WTC11 (cell line): ENCODE results near the gene LENG9.

Experiments
- CREB1 ChIP-seq: sonication (generic); formaldehyde crosslinking; IDR thresholded peaks from 2 replicates; pipeline ENCODE4 v1.8.0; 2023; ENCODE audit warnings: mild to moderate bottlenecking, missing genetic modification reagents
- CTCF ChIP-seq: fragments of 200-600 bp; IDR thresholded peaks from 2 replicates; pipeline ENCODE4 v1.8.0; 2022; ENCODE audit warnings: antibody characterized with exemption
- FOXP1 ChIP-seq: sonication (generic); formaldehyde crosslinking; IDR thresholded peaks from 2 replicates; pipeline ENCODE4 v1.8.0; 2022; ENCODE audit warnings: missing genetic modification reagents, mild to moderate bottlenecking, moderate library complexity, borderline replicate concordance
- HMGXB4 ChIP-seq: sonication (generic); formaldehyde crosslinking; IDR thresholded peaks from 2 replicates; pipeline ENCODE4 v1.8.1; 2023; ENCODE audit warnings: mild to moderate bottlenecking, moderate library complexity, missing genetic modification reagents
- JUN ChIP-seq: sonication (generic); formaldehyde crosslinking; IDR thresholded peaks from 2 replicates; pipeline ENCODE4 v1.8.0; 2023; ENCODE audit warnings: mild to moderate bottlenecking, missing genetic modification reagents
- NR1H2 ChIP-seq: sonication (generic); formaldehyde crosslinking; IDR thresholded peaks from 2 replicates; pipeline ENCODE4 v1.9.0; 2021; ENCODE audit warnings: mild to moderate bottlenecking, moderate library complexity, missing genetic modification reagents
- SMAD3 ChIP-seq: sonication (generic); formaldehyde crosslinking; IDR thresholded peaks from 2 replicates; pipeline ENCODE4 v1.8.0; 2022; ENCODE audit warnings: missing genetic modification reagents, mild to moderate bottlenecking, borderline replicate concordance
- TEAD4 ChIP-seq: sonication (generic); formaldehyde crosslinking; IDR thresholded peaks from 2 replicates; pipeline ENCODE4 v1.8.0; 2022; ENCODE audit warnings: mild to moderate bottlenecking, missing genetic modification reagents
- TF ChIP-seq, protein P1 (sequence below): sonication (generic); formaldehyde crosslinking; IDR thresholded peaks from 2 replicates; pipeline ENCODE4 v1.8.0; 2022; ENCODE audit warnings: mild to moderate bottlenecking, missing genetic modification reagents
- TF ChIP-seq, protein P2 (sequence below): sonication (generic); formaldehyde crosslinking; IDR thresholded peaks from 2 replicates; pipeline ENCODE4 v1.8.0; 2022; ENCODE audit warnings: mild to moderate bottlenecking, missing genetic modification reagents
- TF ChIP-seq, protein P3 (sequence below): sonication (generic); formaldehyde crosslinking; IDR thresholded peaks from 2 replicates; pipeline ENCODE4 v1.8.1; 2023; ENCODE audit warnings: mild to moderate bottlenecking, missing genetic modification reagents

DNA sequence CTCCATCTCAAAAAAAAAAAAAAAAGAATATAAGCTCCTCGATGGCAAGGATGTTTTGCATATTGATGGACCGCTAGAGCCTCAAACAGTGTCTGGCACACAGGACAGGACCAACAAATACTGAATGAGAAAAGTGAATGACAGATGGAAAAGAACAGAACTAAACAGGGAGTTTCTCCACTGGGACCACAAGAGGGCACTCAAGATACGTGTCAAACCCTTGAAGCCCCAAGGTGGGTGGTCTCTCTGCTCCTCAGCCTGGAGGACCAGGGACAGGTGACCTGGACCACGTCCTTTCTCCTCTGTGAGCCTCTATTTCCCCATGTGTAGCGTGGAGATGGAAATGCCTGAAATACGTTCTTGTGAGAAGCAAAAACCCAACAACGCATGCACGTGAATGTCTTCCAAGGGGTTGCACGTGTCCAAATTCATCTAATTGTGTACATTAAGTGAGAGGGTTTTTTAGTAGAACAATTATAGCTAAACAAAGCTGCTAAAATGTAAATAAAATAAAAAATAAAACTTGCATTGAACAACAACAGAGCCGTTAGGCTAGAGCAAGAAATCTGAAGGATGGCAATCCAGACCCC is 15.2 kb upstream of the LENG9 start:
- TF ChIP-seq CTCF (peak; percentile 55; the same call in 1 of the 2 replicates), JUN (CRISPR knock-in tag) (no peak), FOXP1 (CRISPR knock-in tag) (no peak), TEAD4 (CRISPR knock-in tag) (no peak), NR1H2 (CRISPR knock-in tag) (no peak), SMAD3 (CRISPR knock-in tag) (no peak), HMGXB4 (CRISPR knock-in tag) (no peak), CREB1 (no peak)
- TF ChIP-seq, protein P1, sequence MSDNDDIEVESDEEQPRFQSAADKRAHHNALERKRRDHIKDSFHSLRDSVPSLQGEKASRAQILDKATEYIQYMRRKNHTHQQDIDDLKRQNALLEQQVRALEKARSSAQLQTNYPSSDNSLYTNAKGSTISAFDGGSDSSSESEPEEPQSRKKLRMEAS (CRISPR knock-in tag) = no peak
- TF ChIP-seq, protein P2, sequence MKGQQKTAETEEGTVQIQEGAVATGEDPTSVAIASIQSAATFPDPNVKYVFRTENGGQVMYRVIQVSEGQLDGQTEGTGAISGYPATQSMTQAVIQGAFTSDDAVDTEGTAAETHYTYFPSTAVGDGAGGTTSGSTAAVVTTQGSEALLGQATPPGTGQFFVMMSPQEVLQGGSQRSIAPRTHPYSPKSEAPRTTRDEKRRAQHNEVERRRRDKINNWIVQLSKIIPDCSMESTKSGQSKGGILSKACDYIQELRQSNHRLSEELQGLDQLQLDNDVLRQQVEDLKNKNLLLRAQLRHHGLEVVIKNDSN (CRISPR knock-in tag) = peak; percentile 31; the same call in 1 of the 2 replicates
- TF ChIP-seq, protein P3, sequence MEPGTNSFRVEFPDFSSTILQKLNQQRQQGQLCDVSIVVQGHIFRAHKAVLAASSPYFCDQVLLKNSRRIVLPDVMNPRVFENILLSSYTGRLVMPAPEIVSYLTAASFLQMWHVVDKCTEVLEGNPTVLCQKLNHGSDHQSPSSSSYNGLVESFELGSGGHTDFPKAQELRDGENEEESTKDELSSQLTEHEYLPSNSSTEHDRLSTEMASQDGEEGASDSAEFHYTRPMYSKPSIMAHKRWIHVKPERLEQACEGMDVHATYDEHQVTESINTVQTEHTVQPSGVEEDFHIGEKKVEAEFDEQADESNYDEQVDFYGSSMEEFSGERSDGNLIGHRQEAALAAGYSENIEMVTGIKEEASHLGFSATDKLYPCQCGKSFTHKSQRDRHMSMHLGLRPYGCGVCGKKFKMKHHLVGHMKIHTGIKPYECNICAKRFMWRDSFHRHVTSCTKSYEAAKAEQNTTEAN (CRISPR knock-in tag) = no peak
